Mesothelial cell of epicardium (in vitro differentiated cells): ENCODE data around the gene TCTA. TPM values are rescaled to one million over a fixed set of nuclear protein-coding genes. Genes with fewer than 3 reads are reported as not detected.

ENCODE experiments used
- DNase-seq, 2 experiments: peaks; one replicate each; pipeline ENCODE4 v3.0.0; 2021; ENCODE audit warnings: low spot score in 2 of 2; ENCODE audit not compliant: unreplicated experiment in 2 of 2
- H3K27ac Mint-ChIP-seq: 2 replicates; pipeline ENCODE4 v1.8.0; 2021; ENCODE audit warnings: mixed read lengths
- H3K27me3 Mint-ChIP-seq: 2 replicates; pipeline ENCODE4 v1.8.0; 2021; ENCODE audit warnings: low read depth, mixed read lengths
- H3K36me3 Mint-ChIP-seq: 2 replicates; pipeline ENCODE4 v1.8.0; 2021; ENCODE audit warnings: mixed read lengths
- H3K4me1 Mint-ChIP-seq: 2 replicates; pipeline ENCODE4 v1.8.0; 2021; ENCODE audit warnings: mixed read lengths
- H3K4me3 Mint-ChIP-seq: 2 replicates; pipeline ENCODE4 v1.8.0; 2021; ENCODE audit warnings: mild to moderate bottlenecking, moderate library complexity, mixed read lengths
- H3K9me3 Mint-ChIP-seq: 2 replicates; pipeline ENCODE4 v1.8.0; 2021; ENCODE audit warnings: mixed read lengths
- CTCF ChIP-seq: fragments of 200-600 bp; sonication (generic); IDR thresholded peaks from one replicate; pipeline ENCODE4 v1.5.0; 2021; ENCODE audit warnings: antibody characterized with exemption; ENCODE audit not compliant: unreplicated experiment
- total RNA-seq: library from RNA; stranded (reverse); gene quantifications from 3 replicates; pipeline ENCODE4 v1.2.1, GENCODE V29; 2021

The TCTA gene
- total RNA-seq, 1 donor from 2014 or later = 15.8 TPM

DNA sequence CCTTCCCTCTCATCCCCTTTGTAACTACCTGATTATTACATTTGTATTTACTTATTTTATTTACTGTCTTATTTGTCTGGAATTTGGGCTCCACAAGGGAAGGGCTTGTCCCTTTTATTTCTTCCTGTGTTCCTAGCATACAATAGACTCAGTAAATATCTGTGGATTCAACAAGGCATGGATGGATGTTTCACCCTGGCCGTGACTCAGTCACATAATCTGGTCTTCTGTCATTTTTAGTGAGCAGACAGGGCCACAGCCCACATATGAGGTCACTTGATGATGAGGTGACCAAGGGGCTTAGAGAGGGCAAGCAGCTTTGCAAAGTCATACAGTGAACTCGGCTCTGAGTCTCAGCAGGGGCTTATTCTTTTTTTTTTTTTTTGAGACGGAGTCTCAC, 50.0 kb downstream of the TCTA start:
- H3K4me1 Mint-ChIP-seq = peaks cover 46% of the 10 kb centered on the region
- peak overlapping the region; percentile 92 for H3K27ac Mint-ChIP-seq
- H3K4me3 Mint-ChIP-seq = no peak overlapping the region
- DNase-seq = no peak
- no peaks in the 10 kb centered on the region for H3K36me3 Mint-ChIP-seq
- no peaks in the 10 kb centered on the region for H3K9me3 Mint-ChIP-seq
- no peaks in the 10 kb centered on the region for H3K27me3 Mint-ChIP-seq
- TF ChIP-seq CTCF = no peak

DNA sequence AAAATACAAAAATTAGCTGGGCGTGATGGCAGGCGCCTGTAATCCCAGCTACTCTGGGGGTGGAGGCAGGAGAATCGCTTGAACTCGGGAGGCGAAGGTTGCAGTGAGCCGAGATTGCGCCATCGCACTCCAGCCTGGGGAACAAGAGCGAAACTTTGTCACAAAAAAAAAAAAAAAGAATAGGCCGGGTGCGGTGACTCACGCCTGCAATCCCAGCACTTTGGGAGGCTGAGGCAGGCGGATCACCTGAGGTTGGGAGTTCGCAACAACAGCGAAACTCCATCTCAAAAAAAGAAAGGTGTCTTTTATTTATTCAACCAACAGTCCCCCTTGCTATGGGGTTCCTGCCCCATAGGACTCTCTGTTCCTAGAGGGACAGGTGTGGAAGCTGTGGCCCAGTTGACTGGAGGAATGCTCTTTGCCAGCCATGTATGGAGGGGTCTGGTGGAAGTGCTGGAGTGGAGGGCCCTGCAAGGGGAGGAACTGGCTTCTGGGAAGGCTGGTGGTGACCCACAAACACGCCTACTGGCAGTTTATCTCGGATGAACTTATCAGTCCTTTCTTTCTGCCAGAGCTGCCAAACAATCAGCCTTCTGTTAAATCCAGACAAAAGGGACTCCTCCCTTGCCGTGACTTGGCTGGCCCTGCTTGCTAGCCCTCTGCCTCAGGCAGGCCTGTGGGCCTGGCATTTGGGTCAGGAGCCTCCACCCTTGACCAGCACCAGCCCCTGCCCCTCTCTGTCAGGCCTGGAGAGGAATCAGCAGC, 53.2 kb downstream of the TCTA start:
- Mint-ChIP-seq H3K27me3 (no peaks in the 10 kb centered on the region), H3K4me3 (no peak overlapping the region)
- no peak for DNase-seq

More for the DNA sequence above, 53.2 kb downstream of the TCTA start:
- Mint-ChIP-seq H3K4me1 (peaks cover 46% of the 10 kb centered on the region), H3K9me3 (no peaks in the 10 kb centered on the region), H3K36me3 (no peaks in the 10 kb centered on the region), H3K27ac (peak overlapping the region; percentile 79)
- TF ChIP-seq CTCF = no peak

Other genes starting within 250 kb of the TCTA start
- gene CCDC71, start 246.1 kb upstream of the TCTA start, total RNA-seq = 28.7 to 29.8 TPM (median 28.9 TPM) in 3 replicates
- 51.2 to 58.8 TPM (median 55.5 TPM) in 3 replicates for gene KLHDC8B, start 240.8 kb upstream of the TCTA start, total RNA-seq
- 13.2 to 14.7 TPM (median 13.4 TPM) in 3 replicates for gene C3orf62, start 135.2 kb upstream of the TCTA start, total RNA-seq
- gene USP4, start 72.4 kb upstream of the TCTA start, total RNA-seq = 53.1 to 55.3 TPM (median 54.5 TPM) in 3 replicates
- gene GPX1, start 54.1 kb upstream of the TCTA start, total RNA-seq = 97.9 to 108 TPM (median 98.7 TPM) in 3 replicates
- gene RHOA, start 447 bp upstream of the TCTA start, total RNA-seq = 248 to 261 TPM (median 250 TPM) in 3 replicates
- gene AMT, start 10.1 kb downstream of the TCTA start, total RNA-seq = 30.3 to 33.4 TPM (median 33.0 TPM) in 3 replicates
- 29.3 to 34.4 TPM (median 31.9 TPM) in 3 replicates for gene NICN1, start 16.9 kb downstream of the TCTA start, total RNA-seq
- gene DAG1, start 57.8 kb downstream of the TCTA start, total RNA-seq = 118 to 128 TPM (median 120 TPM) in 3 replicates
- 0.67 to 0.75 TPM (median 0.69 TPM) in 3 replicates for gene BSN, start 142.1 kb downstream of the TCTA start, total RNA-seq